Activated CD8-positive, alpha-beta T cell treated with anti-CD3 and anti-CD28 coated beads for 36 hours (primary cell): ENCODE results near the gene SCG5. TPM values are rescaled to one million over a fixed set of nuclear protein-coding genes. Genes with fewer than 3 reads are reported as not detected.

Experiments
- ATAC-seq: fragments of 200-7000 bp; cut with Tn5 transposase; one replicate; pipeline ENCODE4 v1.10.0; 2021; ENCODE audit warnings: mild to moderate bottlenecking, moderate library complexity
- CTCF ChIA-PET: fragments of 350-600 bp; sonication (Branson Sonifier 250); formaldehyde crosslinking; loops from one replicate; lab custom pipeline; 2021; ENCODE audit warnings: antibody characterized with exemption; lab: Charles Lee
- POLR2A ChIA-PET: fragments of 350-600 bp; sonication (Branson Sonifier 250); formaldehyde crosslinking; loops from one replicate; lab custom pipeline; 2021; ENCODE audit warnings: antibody characterized with exemption; lab: Charles Lee
- DNase-seq: peaks from one replicate; pipeline ENCODE4 v3.0.0-alpha.2; 2020
- H3K27ac Mint-ChIP-seq: one replicate; pipeline ENCODE4 v1.8.0; 2021; ENCODE audit warnings: mild to moderate bottlenecking, mixed read lengths
- H3K27me3 Mint-ChIP-seq: one replicate; pipeline ENCODE4 v1.8.0; 2021; ENCODE audit warnings: mixed read lengths
- H3K36me3 Mint-ChIP-seq: one replicate; pipeline ENCODE4 v1.8.0; 2021; ENCODE audit warnings: low read depth, mixed read lengths
- H3K4me1 Mint-ChIP-seq: one replicate; pipeline ENCODE4 v1.8.0; 2021; ENCODE audit warnings: low read depth, mixed read lengths
- H3K4me3 Mint-ChIP-seq: one replicate; pipeline ENCODE4 v1.8.0; 2021; ENCODE audit warnings: mild to moderate bottlenecking, moderate library complexity, mixed read lengths
- H3K9me3 Mint-ChIP-seq: one replicate; pipeline ENCODE4 v1.8.0; 2021; ENCODE audit warnings: mixed read lengths
- CTCF ChIP-seq: fragments of 200-600 bp; IDR thresholded peaks from one replicate; pipeline ENCODE4 v1.8.0; 2022; ENCODE audit warnings: antibody characterized with exemption, mild to moderate bottlenecking
- intact Hi-C: fragments of 100-400 bp; cut with micrococcal nuclease; formaldehyde crosslinking; loops from one replicate; pipeline ENCODE4 v1.10.0; 2022
- total RNA-seq, 2 experiments: library from RNA; stranded (reverse); gene quantifications; one replicate each; pipeline ENCODE4 v1.2.3, GENCODE V29; 2021

Gene SCG5
- total RNA-seq, 2 experiments from 2014 or later: 1.2 to 1.6 TPM

GRCh38 chr15:32656496-32656895 is 15.0 kb downstream of the SCG5 start:
- intact Hi-C loops: no loop called here
- no peak for TF ChIP-seq CTCF
- DNase-seq (no peak), ATAC-seq (no peak)
- Mint-ChIP-seq H3K27me3 (no peaks in the 10 kb centered on the region), H3K9me3 (no peaks in the 10 kb centered on the region), H3K4me1 (peaks cover 8% of the 10 kb centered on the region), H3K27ac (no peak overlapping the region), H3K4me3 (no peak overlapping the region), H3K36me3 (no peaks in the 10 kb centered on the region)
- CTCF ChIA-PET: no interaction called here
- POLR2A ChIA-PET: no interaction called here

GRCh38 chr15:32657198-32657883 is 15.8 kb downstream of the SCG5 start:
- H3K4me3 Mint-ChIP-seq: no peak overlapping the region

DNA sequence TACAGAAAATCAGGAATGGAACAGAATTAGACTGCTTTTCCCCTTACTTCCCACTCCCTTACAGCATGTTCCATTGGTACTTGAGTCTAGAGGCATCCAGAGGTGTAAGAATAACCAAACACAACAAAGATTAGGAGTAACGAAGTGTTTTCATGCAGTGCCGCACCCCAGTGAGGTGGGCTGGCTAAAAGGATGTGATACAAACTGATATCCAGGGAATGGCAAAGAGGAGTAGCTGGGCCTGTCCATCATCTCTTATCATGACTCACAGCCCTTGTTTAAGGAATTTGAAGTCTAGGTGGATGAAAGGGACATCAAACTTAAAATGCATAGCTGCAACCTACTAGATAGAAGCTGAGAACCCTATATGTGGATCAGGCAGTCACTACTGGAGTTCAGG is 16.4 kb downstream of the SCG5 start:
- no peaks in the 10 kb centered on the region for H3K9me3 Mint-ChIP-seq
- no peak for TF ChIP-seq CTCF
- DNase-seq (no peak), ATAC-seq (no peak)
- no peaks in the 10 kb centered on the region for H3K36me3 Mint-ChIP-seq
- ChIA-PET CTCF (interaction anchor here (1.3 to 1.7 kb wide), 2 partner anchors 9 to 11 kb away, joined by 3 to 7 read pairs; no protein-coding TSS in a partner anchor), POLR2A (no interaction called here)
- no peak overlapping the region for H3K4me3 Mint-ChIP-seq
- H3K4me1 Mint-ChIP-seq: peaks cover 8% of the 10 kb centered on the region
- H3K27me3 Mint-ChIP-seq: no peaks in the 10 kb centered on the region
- intact Hi-C loops: no loop called here
- H3K27ac Mint-ChIP-seq: no peak overlapping the region

More at GRCh38 chr15:32657198-32657883, 15.8 kb downstream of the SCG5 start:
- ChIA-PET POLR2A (no interaction called here), CTCF (interaction anchor here (1.7 kb wide), 1 partner anchor 8 kb away, joined by 7 read pairs; no protein-coding TSS in a partner anchor)
- TF ChIP-seq CTCF: no peak
- peaks cover 8% of the 10 kb centered on the region for H3K4me1 Mint-ChIP-seq
- H3K27ac Mint-ChIP-seq: no peak overlapping the region
- no peaks in the 10 kb centered on the region for H3K9me3 Mint-ChIP-seq
- peak; percentile 67 for ATAC-seq
- no peaks in the 10 kb centered on the region for H3K27me3 Mint-ChIP-seq
- peak; percentile 13 for DNase-seq
- H3K36me3 Mint-ChIP-seq: no peaks in the 10 kb centered on the region
- intact Hi-C loops: no loop called here

GRCh38 chr15:32659340-32660155 is 18.0 kb downstream of the SCG5 start:
- Mint-ChIP-seq H3K27me3 (no peaks in the 10 kb centered on the region), H3K4me3 (no peak overlapping the region), H3K9me3 (no peaks in the 10 kb centered on the region), H3K36me3 (no peaks in the 10 kb centered on the region), H3K4me1 (peaks cover 8% of the 10 kb centered on the region), H3K27ac (no peak overlapping the region)
- ChIA-PET CTCF (interaction anchor here (1.3 kb wide), 1 partner anchor 13 kb away, joined by 3 read pairs; no protein-coding TSS in a partner anchor), POLR2A (interaction anchor here (0.6 kb wide), 1 partner anchor 40 kb away, joined by 3 read pairs; no protein-coding TSS in a partner anchor)
- no peak for ATAC-seq
- intact Hi-C loops: loop anchor here (5.0 kb wide), 1 partner anchor 338 kb away; no protein-coding TSS in a partner anchor
- DNase-seq: no peak
- TF ChIP-seq CTCF: no peak
